Measurements from ENCODE around the gene CADPS2.

The CADPS2 gene

GRCh38 chr7:122468945-122469344 is 417.3 kb downstream of the CADPS2 start:
- H3K27me3 ChIP-seq, result no peaks in the 10 kb centered on the region
- no peaks in the 10 kb centered on the region for H3K36me3 ChIP-seq
- no peaks in the 10 kb centered on the region for H3K9me3 ChIP-seq
- H3K4me3 ChIP-seq (ENCODE audit: low read depth in 1 of 2, low read length in 1 of 2), result no peak overlapping the region
- no peak overlapping the region for H3K27ac ChIP-seq
- no peak for TF ChIP-seq CTCF (IDR thresholded peaks at IDR 0.05)
- no peaks in the 10 kb centered on the region for H3K4me1 ChIP-seq (ENCODE audit: control insufficient read depth in 1 of 2, insufficient read depth in 1 of 2, low read depth in 1 of 2, low read length in 1 of 2)

- Histone ChIP-seq H3K36me3 (no peaks in the 10 kb centered on the region), H3K27ac (no peak overlapping the region), H3K4me3 (ENCODE audit: low read depth in 1 of 2, low read length in 1 of 2) (no peak overlapping the region), H3K27me3 (no peaks in the 10 kb centered on the region), H3K4me1 (ENCODE audit: control insufficient read depth in 1 of 2, insufficient read depth in 1 of 2, low read depth in 1 of 2, low read length in 1 of 2) (no peaks in the 10 kb centered on the region), H3K9me3 (no peaks in the 10 kb centered on the region)
- TF ChIP-seq CTCF (IDR thresholded peaks at IDR 0.05), result no peak
These were observed 418.4 kb downstream of the CADPS2 start for GRCh38 chr7:122467661-122468449.

GRCh38 chr7:122465296-122465695 is 421.0 kb downstream of the CADPS2 start:
- no peak overlapping the region for H3K27ac ChIP-seq
- no peaks in the 10 kb centered on the region for H3K9me3 ChIP-seq
- H3K4me1 ChIP-seq (ENCODE audit: control insufficient read depth in 1 of 2, insufficient read depth in 1 of 2, low read depth in 1 of 2, low read length in 1 of 2), result no peaks in the 10 kb centered on the region
- H3K27me3 ChIP-seq, result no peaks in the 10 kb centered on the region
- H3K36me3 ChIP-seq, result no peaks in the 10 kb centered on the region
- TF ChIP-seq CTCF (IDR thresholded peaks at IDR 0.05), result no peak
- no peak overlapping the region for H3K4me3 ChIP-seq (ENCODE audit: low read depth in 1 of 2, low read length in 1 of 2)

GRCh38 chr7:122463631-122464030 is 422.6 kb downstream of the CADPS2 start:
- TF ChIP-seq CTCF (IDR thresholded peaks at IDR 0.05), result no peak
- H3K4me1 ChIP-seq (ENCODE audit: control insufficient read depth in 1 of 2, insufficient read depth in 1 of 2, low read depth in 1 of 2, low read length in 1 of 2), result no peaks in the 10 kb centered on the region
- H3K9me3 ChIP-seq, result no peaks in the 10 kb centered on the region
- H3K27me3 ChIP-seq, result no peaks in the 10 kb centered on the region
- no peak overlapping the region for H3K4me3 ChIP-seq (ENCODE audit: low read depth in 1 of 2, low read length in 1 of 2)
- no peaks in the 10 kb centered on the region for H3K36me3 ChIP-seq
- no peak overlapping the region for H3K27ac ChIP-seq

GRCh38 chr7:122460936-122461335 is 425.3 kb downstream of the CADPS2 start:
- Histone ChIP-seq H3K27ac (no peak overlapping the region), H3K4me1 (ENCODE audit: control insufficient read depth in 1 of 2, insufficient read depth in 1 of 2, low read depth in 1 of 2, low read length in 1 of 2) (no peaks in the 10 kb centered on the region), H3K36me3 (no peaks in the 10 kb centered on the region), H3K4me3 (ENCODE audit: low read depth in 1 of 2, low read length in 1 of 2) (no peak overlapping the region), H3K9me3 (no peaks in the 10 kb centered on the region), H3K27me3 (no peaks in the 10 kb centered on the region)
- no peak for TF ChIP-seq CTCF (IDR thresholded peaks at IDR 0.05)
